Measurements from ENCODE around the gene CARD19. TPM values are rescaled to one million over a fixed set of nuclear protein-coding genes. Genes with fewer than 3 reads are reported as not detected.
A peak's percentile ranks its signal among the peaks of the same experiment; 100 is the strongest.
"Not testable (repeated sequence)": the region's sequence is repeated elsewhere in the genome, so short reads cannot be mapped to it uniquely, and the experiment has no call there.

Gene CARD19
- total RNA-seq, 4 donors from 2014 or later, result 16.2 to 37.8 (median 29.0) TPM

DNA sequence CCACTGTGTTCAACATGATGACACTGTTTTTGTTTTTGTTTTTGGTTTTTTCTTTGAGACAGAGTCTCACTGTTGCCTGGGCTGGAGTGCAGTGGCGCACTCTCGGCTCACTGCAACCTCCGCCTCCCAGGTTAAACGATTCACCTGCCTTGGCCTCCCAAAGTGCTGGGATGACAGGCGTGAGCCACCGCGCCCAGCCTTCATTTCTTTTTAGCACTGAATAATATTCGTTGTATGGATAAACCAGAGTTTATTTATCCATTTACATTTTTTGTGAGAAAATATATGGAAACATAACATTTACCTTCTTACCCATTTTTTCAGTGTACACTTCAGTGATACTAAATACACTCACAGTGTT, 4.2 kb downstream of the CARD19 start:
- Histone ChIP-seq H3K27ac (peak overlapping the region in 3 of 4 donors; percentile 84 to 98 (median 93)), H3K36me3 (no peaks in the 10 kb centered on the region), H3K4me3 (no peak overlapping the region), H3K4me1 (peaks cover 32 to 40% (median 33%) of the 10 kb centered on the region in 3 donors), H3K27me3 (no peaks in the 10 kb centered on the region), H3K9me3 (no peaks in the 10 kb centered on the region)
- 94 to 95% methylated on average over 8 of the region's 8 CpGs for WGBS, 2 donors
- no peak for DNase-seq
- TF ChIP-seq, protein P1, sequence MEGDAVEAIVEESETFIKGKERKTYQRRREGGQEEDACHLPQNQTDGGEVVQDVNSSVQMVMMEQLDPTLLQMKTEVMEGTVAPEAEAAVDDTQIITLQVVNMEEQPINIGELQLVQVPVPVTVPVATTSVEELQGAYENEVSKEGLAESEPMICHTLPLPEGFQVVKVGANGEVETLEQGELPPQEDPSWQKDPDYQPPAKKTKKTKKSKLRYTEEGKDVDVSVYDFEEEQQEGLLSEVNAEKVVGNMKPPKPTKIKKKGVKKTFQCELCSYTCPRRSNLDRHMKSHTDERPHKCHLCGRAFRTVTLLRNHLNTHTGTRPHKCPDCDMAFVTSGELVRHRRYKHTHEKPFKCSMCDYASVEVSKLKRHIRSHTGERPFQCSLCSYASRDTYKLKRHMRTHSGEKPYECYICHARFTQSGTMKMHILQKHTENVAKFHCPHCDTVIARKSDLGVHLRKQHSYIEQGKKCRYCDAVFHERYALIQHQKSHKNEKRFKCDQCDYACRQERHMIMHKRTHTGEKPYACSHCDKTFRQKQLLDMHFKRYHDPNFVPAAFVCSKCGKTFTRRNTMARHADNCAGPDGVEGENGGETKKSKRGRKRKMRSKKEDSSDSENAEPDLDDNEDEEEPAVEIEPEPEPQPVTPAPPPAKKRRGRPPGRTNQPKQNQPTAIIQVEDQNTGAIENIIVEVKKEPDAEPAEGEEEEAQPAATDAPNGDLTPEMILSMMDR (IDR thresholded peaks at IDR 0.05), result no peak
- intact Hi-C loops (cut with DNase I), result no loop called here

DNA sequence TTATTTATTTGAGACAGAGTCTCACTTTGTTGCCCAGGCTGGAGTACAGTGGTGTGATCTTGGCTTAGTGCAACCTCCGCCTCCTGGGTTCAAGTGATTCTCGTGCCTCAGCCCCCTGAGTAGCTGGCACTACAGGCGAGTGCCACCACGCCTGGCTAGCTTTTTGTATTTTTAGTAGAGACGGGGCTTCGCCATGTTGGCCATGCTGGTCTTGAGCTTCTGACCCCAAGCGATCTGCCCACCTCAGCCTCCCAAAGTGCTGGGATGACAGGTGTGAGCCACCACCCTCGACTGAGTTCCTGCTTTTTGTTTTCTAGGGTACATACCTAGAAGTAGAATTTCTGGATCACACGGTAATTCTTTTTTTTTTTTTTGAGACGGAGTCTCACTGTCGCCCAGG, 5.1 kb downstream of the CARD19 start:
- intact Hi-C loops (cut with DNase I); H3K27me3 ChIP-seq; H3K27ac ChIP-seq; H3K36me3 ChIP-seq; H3K4me3 ChIP-seq; H3K9me3 ChIP-seq; DNase-seq: not testable (repeated sequence)
- WGBS, 2 donors, result 96 to 99% methylated on average over 11 of the region's 11 CpGs
- peaks cover 32 to 39% (median 33%) of the 10 kb centered on the region in 3 donors for H3K4me1 ChIP-seq

- DNase-seq, result no peak
- TF ChIP-seq POLR2A (IDR thresholded peaks at IDR 0.05), result no peak
- TF ChIP-seq, protein P1 (IDR thresholded peaks at IDR 0.05), result no peak
- peaks cover 0 to 14% (median 5%) of the 10 kb centered on the region in 3 donors for H3K4me1 ChIP-seq
- intact Hi-C loops (cut with DNase I), result no loop called here
- H3K27ac ChIP-seq, result no peak overlapping the region
- H3K9me3 ChIP-seq, result no peaks in the 10 kb centered on the region
- no peak overlapping the region for H3K4me3 ChIP-seq
- peaks cover 9 to 26% (median 9%) of the 10 kb centered on the region in 3 donors for H3K36me3 ChIP-seq
- H3K27me3 ChIP-seq, result no peaks in the 10 kb centered on the region
- 78 to 89% methylated on average over 1 of the region's 1 CpG for WGBS, 2 donors
Observed at GRCh38 chr9:93105620-93106019, 9.6 kb downstream of the CARD19 start.

DNA sequence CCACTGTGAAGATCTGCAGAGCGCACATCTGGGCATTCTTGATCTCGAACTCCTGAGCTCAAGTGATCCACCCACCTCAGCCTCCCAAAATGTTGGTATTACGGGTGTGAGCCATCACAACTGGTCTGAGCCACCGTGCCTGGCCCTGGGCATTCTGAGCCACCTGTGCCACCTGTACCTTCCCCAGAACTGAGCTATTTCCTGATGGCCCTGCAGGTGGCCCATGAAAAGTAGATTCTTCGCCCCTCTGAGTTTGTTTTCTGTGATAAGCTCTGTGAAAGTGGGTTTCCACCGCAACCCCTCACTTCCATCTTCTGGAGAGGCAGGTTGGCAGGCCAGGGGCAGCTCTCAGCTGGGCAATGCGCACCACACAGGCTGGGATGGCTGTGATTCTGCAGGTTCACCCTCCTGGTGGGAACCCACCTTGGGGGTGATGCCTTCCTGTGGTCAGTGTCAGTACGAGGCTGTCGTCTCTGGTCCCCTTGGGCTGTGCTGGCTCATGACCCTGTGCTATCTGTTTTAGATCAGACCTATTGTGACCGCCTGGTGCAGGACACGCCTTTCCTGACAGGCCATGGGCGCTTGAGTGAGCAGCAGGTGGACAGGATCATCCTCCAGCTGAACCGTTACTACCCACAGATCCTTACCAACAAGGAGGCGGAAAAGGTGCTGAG, 11.3 kb downstream of the CARD19 start:
- no peak for DNase-seq
- peaks cover 9 to 43% (median 21%) of the 10 kb centered on the region in 3 donors for H3K36me3 ChIP-seq
- peaks cover 0 to 14% (median 5%) of the 10 kb centered on the region in 3 donors for H3K4me1 ChIP-seq
- TF ChIP-seq POLR2A (IDR thresholded peaks at IDR 0.05), result no peak
- TF ChIP-seq, protein P1 (IDR thresholded peaks at IDR 0.05), result no peak
- H3K27me3 ChIP-seq, result no peaks in the 10 kb centered on the region
- no peak overlapping the region for H3K27ac ChIP-seq
- H3K4me3 ChIP-seq, result no peak overlapping the region
- WGBS, 2 donors, result 75 to 86% methylated on average over 7 to 11 of the region's 14 CpGs
- intact Hi-C loops (cut with DNase I), result no loop called here
- no peaks in the 10 kb centered on the region for H3K9me3 ChIP-seq

DNA sequence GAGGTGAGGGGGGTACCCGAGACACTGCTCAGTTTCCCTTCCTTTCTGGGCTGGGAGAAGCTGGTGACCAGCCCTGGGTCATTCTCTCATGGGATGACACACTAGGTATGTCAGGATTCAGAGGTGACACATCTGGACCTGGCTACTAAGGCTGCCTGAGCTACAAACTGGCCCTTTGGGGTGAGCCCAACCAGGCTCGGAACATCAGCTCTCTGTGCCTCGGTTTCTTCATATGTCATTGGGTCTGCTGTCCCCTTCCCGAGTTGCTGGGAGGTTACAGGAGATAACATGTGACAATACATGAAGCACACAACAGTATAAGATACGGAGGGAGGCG, 11.8 kb downstream of the CARD19 start:
- Histone ChIP-seq H3K36me3 (peaks cover 9 to 48% (median 26%) of the 10 kb centered on the region in 3 donors), H3K27me3 (no peaks in the 10 kb centered on the region), H3K4me3 (no peak overlapping the region), H3K27ac (no peak overlapping the region), H3K9me3 (no peaks in the 10 kb centered on the region), H3K4me1 (peaks cover 0 to 14% (median 5%) of the 10 kb centered on the region in 3 donors)
- 87 to 91% methylated on average over 6 of the region's 6 CpGs for WGBS, 2 donors
- intact Hi-C loops (cut with DNase I), result no loop called here
- no peak for DNase-seq
- TF ChIP-seq, protein P1 (IDR thresholded peaks at IDR 0.05), result no peak
- no peak for TF ChIP-seq POLR2A (IDR thresholded peaks at IDR 0.05)
